Osteoblast (primary cell): ENCODE data around the gene MSL1. TPM values are rescaled to one million over a fixed set of nuclear protein-coding genes. Genes with fewer than 3 reads are reported as not detected.

ENCODE experiments used
- DNase-seq: peaks from one replicate; pipeline ENCODE4 v3.0.0; 2011; ENCODE audit warnings: low spot score, mixed read lengths; ENCODE audit not compliant: insufficient read length; ENCODE audit errors: missing footprints
- H2AFZ ChIP-seq: 2 replicates; pipeline ENCODE4 v1.6.0; 2011; ENCODE audit warnings: mild to moderate bottlenecking, low read length
- H3K27ac ChIP-seq: 2 replicates; pipeline ENCODE4 v1.5.1; 2011; ENCODE audit warnings: mild to moderate bottlenecking, low read depth, low read length, moderate library complexity
- H3K27me3 ChIP-seq: 2 replicates; pipeline ENCODE4 v1.6.0; 2012; ENCODE audit warnings: mild to moderate bottlenecking, control low read depth, inconsistent platforms, low read length, moderate library complexity; ENCODE audit not compliant: insufficient read depth
- H3K36me3 ChIP-seq: 2 replicates; pipeline ENCODE4 v1.5.1; 2011; ENCODE audit warnings: mild to moderate bottlenecking, low read length, control low read depth, moderate library complexity; ENCODE audit not compliant: insufficient read depth
- H3K4me1 ChIP-seq: 2 replicates; pipeline ENCODE4 v1.5.1; 2011; ENCODE audit warnings: mild to moderate bottlenecking, low read length, control low read depth, moderate library complexity; ENCODE audit not compliant: insufficient read depth
- H3K4me2 ChIP-seq: 2 replicates; pipeline ENCODE4 v1.6.0; 2011; ENCODE audit warnings: mild to moderate bottlenecking, low read length; ENCODE audit not compliant: insufficient read depth
- H3K4me3 ChIP-seq: fragments of 200-600 bp; sonication (generic); 3 replicates; pipeline ENCODE4 v1.5.1; 2012; ENCODE audit warnings: mild to moderate bottlenecking, low read length, inconsistent platforms; ENCODE audit not compliant: insufficient read depth
- H3K79me2 ChIP-seq: 2 replicates; pipeline ENCODE4 v1.6.0; 2012; ENCODE audit warnings: mild to moderate bottlenecking, low read length, control low read depth, inconsistent platforms; ENCODE audit not compliant: insufficient read depth
- H3K9me3 ChIP-seq: 2 replicates; pipeline ENCODE4 v1.5.1; 2011; ENCODE audit warnings: low read depth, low read length, control low read depth
- H4K20me1 ChIP-seq: 2 replicates; pipeline ENCODE4 v1.6.0; 2012; ENCODE audit warnings: mild to moderate bottlenecking, low read length, control low read depth; ENCODE audit not compliant: insufficient read depth
- CTCF ChIP-seq: IDR thresholded peaks from 2 replicates; pipeline ENCODE4 v1.5.1; 2011; ENCODE audit warnings: mild to moderate bottlenecking, low read depth, low read length, moderate library complexity; ENCODE audit errors: extremely low read depth
- total RNA-seq: library from RNA; depleted of rRNA; stranded (reverse); fragments of >200 nt; gene quantifications from 2 replicates; pipeline ENCODE4 v1.2.3, GENCODE V29; 2012

The MSL1 gene
- total RNA-seq, 1 donor = 60.1 TPM

- H3K27me3 ChIP-seq = no peaks in the 10 kb centered on the region
- H3K4me3 ChIP-seq = no peak overlapping the region
- H3K9me3 ChIP-seq = no peaks in the 10 kb centered on the region
- H3K4me2 ChIP-seq = peak overlapping the region; percentile 4
- no peaks in the 10 kb centered on the region for H3K36me3 ChIP-seq
- no peak overlapping the region for H2AFZ ChIP-seq
- peak; percentile 98 for DNase-seq
- peaks cover 17% of the 10 kb centered on the region for H3K4me1 ChIP-seq
- peak overlapping the region; percentile 20 for H3K27ac ChIP-seq
- no peaks in the 10 kb centered on the region for H3K79me2 ChIP-seq
- TF ChIP-seq CTCF = no peak
- H4K20me1 ChIP-seq = peaks cover 5% of the 10 kb centered on the region
These were observed 58.3 kb downstream of the MSL1 start for GRCh38 chr17:40179923-40180659.

GRCh38 chr17:40180694-40181093 is 58.9 kb downstream of the MSL1 start:
- Histone ChIP-seq H3K4me3 (no peak overlapping the region), H3K36me3 (no peaks in the 10 kb centered on the region), H3K27me3 (no peaks in the 10 kb centered on the region), H3K9me3 (no peaks in the 10 kb centered on the region), H4K20me1 (peaks cover 5% of the 10 kb centered on the region), H3K27ac (peak overlapping the region; percentile 20), H3K4me2 (no peak overlapping the region), H2AFZ (no peak overlapping the region), H3K4me1 (peaks cover 17% of the 10 kb centered on the region), H3K79me2 (no peaks in the 10 kb centered on the region)
- TF ChIP-seq CTCF = no peak
- DNase-seq = no peak

- Histone ChIP-seq H3K9me3 (no peaks in the 10 kb centered on the region), H3K79me2 (no peaks in the 10 kb centered on the region), H4K20me1 (peaks cover 5% of the 10 kb centered on the region), H3K27me3 (no peaks in the 10 kb centered on the region), H3K27ac (no peak overlapping the region), H3K4me3 (no peak overlapping the region), H3K36me3 (no peaks in the 10 kb centered on the region), H2AFZ (no peak overlapping the region), H3K4me2 (no peak overlapping the region), H3K4me1 (peaks cover 17% of the 10 kb centered on the region)
- DNase-seq = no peak
- TF ChIP-seq CTCF = no peak
These were observed 59.4 kb downstream of the MSL1 start for GRCh38 chr17:40181205-40181604.

GRCh38 chr17:40182606-40183005 is 60.8 kb downstream of the MSL1 start:
- peaks cover 13% of the 10 kb centered on the region for H3K4me1 ChIP-seq
- TF ChIP-seq CTCF = no peak
- H2AFZ ChIP-seq = no peak overlapping the region
- peaks cover 5% of the 10 kb centered on the region for H4K20me1 ChIP-seq
- no peaks in the 10 kb centered on the region for H3K9me3 ChIP-seq
- H3K4me3 ChIP-seq = no peak overlapping the region
- no peaks in the 10 kb centered on the region for H3K36me3 ChIP-seq
- H3K4me2 ChIP-seq = no peak overlapping the region
- DNase-seq = no peak
- no peaks in the 10 kb centered on the region for H3K79me2 ChIP-seq
- no peak overlapping the region for H3K27ac ChIP-seq
- H3K27me3 ChIP-seq = no peaks in the 10 kb centered on the region

Other genes starting within 250 kb of the MSL1 start
- 5.3 and 5.8 TPM in 2 replicates for gene GSDMB, start 203.3 kb upstream of the MSL1 start, total RNA-seq
- gene ORMDL3, start 194.4 kb upstream of the MSL1 start, total RNA-seq = 39.8 and 46.6 TPM in 2 replicates
- gene LRRC3C, start 194.2 kb upstream of the MSL1 start, total RNA-seq = not detected in 2 replicates
- gene GSDMA, start 159.0 kb upstream of the MSL1 start, total RNA-seq = under 0.01 TPM in 1 of 2 replicates, not detected in the other
- 94.8 and 99.3 TPM in 2 replicates for gene PSMD3, start 141.2 kb upstream of the MSL1 start, total RNA-seq
- not detected in 2 replicates for gene CSF3, start 106.5 kb upstream of the MSL1 start, total RNA-seq
- 33.6 and 36.6 TPM in 2 replicates for gene MED24, start 67.6 kb upstream of the MSL1 start, total RNA-seq
- gene THRA, start 59.0 kb upstream of the MSL1 start, total RNA-seq = 30.6 and 33.3 TPM in 2 replicates
- 5.1 and 7.1 TPM in 2 replicates for gene NR1D1, start 21.4 kb upstream of the MSL1 start, total RNA-seq
- gene CASC3, start 18.6 kb downstream of the MSL1 start, total RNA-seq = 40.7 and 45.2 TPM in 2 replicates
- 1.4 and 2.1 TPM in 2 replicates for gene RAPGEFL1, start 55.5 kb downstream of the MSL1 start, total RNA-seq
- 8.0 and 8.5 TPM in 2 replicates for gene WIPF2, start 97.3 kb downstream of the MSL1 start, total RNA-seq
- 5.1 and 8.3 TPM in 2 replicates for gene CDC6, start 165.9 kb downstream of the MSL1 start, total RNA-seq
- 31.1 and 32.4 TPM in 2 replicates for gene RARA, start 187.2 kb downstream of the MSL1 start, total RNA-seq
- gene GJD3, start 242.8 kb downstream of the MSL1 start, total RNA-seq = 1.8 and 2.7 TPM in 2 replicates